Neural cell (in vitro differentiated cells): ENCODE results near the gene CD47. TPM values are rescaled to one million over a fixed set of nuclear protein-coding genes. Genes with fewer than 3 reads are reported as not detected.

ENCODE experiments used
- H2AFZ ChIP-seq: fragments of 200-600, 300-800 bp; sonication (generic), shearing (Covaris generic); 2 replicates; pipeline ENCODE4 v1.6.0; 2014; ENCODE audit warnings: low read depth, mild to moderate bottlenecking, antibody characterized with exemption, low read length, moderate library complexity
- H3F3A ChIP-seq: fragments of 200-600 bp; shearing (Covaris generic); 2 replicates; pipeline ENCODE4 v1.6.1; 2016; ENCODE audit warnings: mild to moderate bottlenecking, moderate library complexity, mixed read lengths, antibody characterized with exemption, low read length; ENCODE audit not compliant: insufficient read depth, poor library complexity, severe bottlenecking
- H3K27ac ChIP-seq: fragments of 200-600, 300-800 bp; sonication (generic), shearing (Covaris generic); 2 replicates; pipeline ENCODE4 v1.5.1; 2014; ENCODE audit warnings: mild to moderate bottlenecking, low read length, moderate library complexity
- H3K27me3 ChIP-seq: fragments of 300-800, 200-600 bp; sonication (generic), shearing (Covaris generic); 2 replicates; pipeline ENCODE4 v1.6.0; 2014; ENCODE audit warnings: mild to moderate bottlenecking, low read depth, low read length, moderate library complexity; ENCODE audit not compliant: insufficient read depth
- H3K36me3 ChIP-seq: fragments of 300-800, 200-600 bp; sonication (generic), shearing (Covaris generic); 2 replicates; pipeline ENCODE4 v1.5.1; 2014; ENCODE audit warnings: mild to moderate bottlenecking, antibody characterized with exemption, low read length, moderate library complexity; ENCODE audit not compliant: insufficient read depth
- H3K4me2 ChIP-seq: fragments of 300-800, 200-600 bp; sonication (generic), shearing (Covaris generic); 2 replicates; pipeline ENCODE4 v1.6.0; 2014; ENCODE audit warnings: mild to moderate bottlenecking, low read length
- H3K4me3 ChIP-seq: fragments of 300-800, 200-600 bp; sonication (generic), shearing (Covaris generic); 2 replicates; pipeline ENCODE4 v1.5.1; 2014; ENCODE audit warnings: mild to moderate bottlenecking, low read length, moderate library complexity
- H3K79me2 ChIP-seq: fragments of 200-600 bp; shearing (Covaris generic); replicated peaks from 2 replicates; pipeline ENCODE4 v1.6.0; 2014; ENCODE audit warnings: mild to moderate bottlenecking, low read length, moderate library complexity; ENCODE audit not compliant: insufficient read depth
- H3K9ac ChIP-seq: fragments of 300-800, 200-600 bp; sonication (generic), shearing (Covaris generic); 2 replicates; pipeline ENCODE4 v1.6.1; 2016; ENCODE audit warnings: mild to moderate bottlenecking, low read length, mixed read lengths
- H3K9me2 ChIP-seq: fragments of 200-600 bp; shearing (Covaris generic); 2 replicates; pipeline ENCODE4 v1.6.1; 2016; ENCODE audit warnings: mild to moderate bottlenecking, low read length, mixed read lengths; ENCODE audit not compliant: insufficient read depth
- H3K9me3 ChIP-seq: fragments of 200-600, 300-800 bp; sonication (generic), shearing (Covaris generic); 2 replicates; pipeline ENCODE4 v1.6.1; 2016; ENCODE audit warnings: mild to moderate bottlenecking, mixed run types, low read length, moderate library complexity, mixed read lengths
- H4K20me1 ChIP-seq: fragments of 200-600 bp; shearing (Covaris generic); 2 replicates; pipeline ENCODE4 v1.6.1; 2016; ENCODE audit warnings: mild to moderate bottlenecking, mixed run types; ENCODE audit not compliant: insufficient read depth
- CTCF ChIP-seq: fragments of 450-650 bp; IDR thresholded peaks from 2 replicates; pipeline ENCODE4 v1.5.1; 2014; ENCODE audit warnings: antibody characterized with exemption, mild to moderate bottlenecking, moderate library complexity; ENCODE audit not compliant: poor library complexity, severe bottlenecking
- EP300 ChIP-seq: fragments of 450-650 bp; conservative IDR thresholded peaks from 2 replicates; pipeline ENCODE4 v1.6.1; 2014; ENCODE audit warnings: antibody characterized with exemption, mild to moderate bottlenecking, moderate library complexity; ENCODE audit not compliant: poor library complexity, severe bottlenecking
- EZH2 ChIP-seq: fragments of 200-600, 300-800 bp; shearing (Covaris generic), sonication (generic); IDR thresholded peaks from 2 replicates; pipeline ENCODE4 v1.6.1; 2014; ENCODE audit warnings: antibody characterized with exemption, low read length, borderline replicate concordance, mild to moderate bottlenecking; ENCODE audit not compliant: insufficient read depth, poor library complexity, severe bottlenecking
- MXI1 ChIP-seq: fragments of 450-650 bp; conservative IDR thresholded peaks from 2 replicates; pipeline ENCODE4 v1.6.1; 2014; ENCODE audit warnings: antibody characterized with exemption, mild to moderate bottlenecking; ENCODE audit not compliant: poor library complexity, severe bottlenecking
- POLR2AphosphoS5 ChIP-seq: IDR thresholded peaks from 2 replicates; pipeline ENCODE4 v1.6.1; 2012
- RAD21 ChIP-seq: fragments of 450-650 bp; conservative IDR thresholded peaks from 2 replicates; pipeline ENCODE4 v1.6.1; 2014; ENCODE audit warnings: antibody characterized with exemption, mild to moderate bottlenecking, moderate library complexity
- REST ChIP-seq: IDR thresholded peaks from 2 replicates; pipeline ENCODE4 v1.6.1; 2012; ENCODE audit warnings: borderline replicate concordance
- SMC3 ChIP-seq: fragments of 450-650 bp; conservative IDR thresholded peaks from 2 replicates; pipeline ENCODE4 v1.6.1; 2014; ENCODE audit warnings: antibody characterized with exemption, mild to moderate bottlenecking, moderate library complexity; ENCODE audit not compliant: poor library complexity
- TAF1 ChIP-seq: IDR thresholded peaks from 2 replicates; pipeline ENCODE4 v1.6.1; 2012; ENCODE audit warnings: low read depth
- polyA plus RNA-seq: library from polyadenylated mRNA; depleted of rRNA; stranded (reverse); fragments of >200 nt; gene quantifications from 2 replicates; pipeline ENCODE4 v1.2.3, GENCODE V29; 2014

CD47 gene
- polyA plus RNA-seq, 1 donor from 2014 or later = 128 TPM

DNA sequence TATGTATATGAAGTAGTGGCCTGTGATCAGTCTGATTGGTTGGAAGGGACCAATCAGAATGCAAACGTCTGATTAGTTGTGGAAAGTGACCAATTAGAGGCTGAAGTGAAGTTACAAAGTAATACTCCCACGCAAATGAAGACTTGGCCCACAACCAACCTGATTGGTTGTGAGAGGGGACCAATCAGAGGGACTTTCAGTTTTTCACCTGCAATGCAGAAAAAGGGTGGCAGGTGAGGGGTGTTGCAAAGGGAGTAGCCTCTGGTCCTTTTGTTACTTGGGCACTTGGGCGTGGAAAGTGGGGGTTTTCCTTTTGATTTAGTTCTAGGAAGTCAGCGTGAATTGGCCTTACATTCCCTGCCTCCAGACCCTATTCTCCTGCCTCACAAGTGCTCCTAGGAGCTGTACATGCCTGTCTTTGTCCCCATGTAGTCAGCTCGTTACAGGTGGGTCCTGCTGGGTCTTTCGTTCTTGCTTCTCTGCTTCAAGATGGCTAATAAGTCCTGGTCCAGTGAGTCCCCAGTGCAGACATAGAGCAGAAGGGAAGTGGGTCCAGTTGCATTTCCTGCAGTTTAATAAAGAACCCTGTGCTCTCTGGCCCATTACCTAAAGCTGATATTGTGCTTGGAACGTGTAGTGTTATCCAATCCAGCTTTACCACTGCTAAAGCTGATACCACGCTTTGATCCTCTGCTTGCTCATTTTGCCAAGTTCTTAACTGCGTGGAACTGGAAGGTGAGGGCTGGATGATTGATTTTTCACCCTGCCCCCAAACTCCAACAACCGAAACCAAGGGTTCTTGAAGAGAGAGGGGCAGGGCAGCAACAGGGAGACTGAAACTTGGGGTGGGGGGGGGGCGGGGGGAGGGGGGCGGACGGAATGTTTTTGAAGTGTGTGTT, 46.0 kb upstream of the CD47 start:
- TF ChIP-seq EP300 (no peak), REST (no peak), SMC3 (no peak)
- H3K36me3 ChIP-seq = no peaks in the 10 kb centered on the region
- H3K4me3 ChIP-seq = no peak overlapping the region
- H3K9me3 ChIP-seq = no peaks in the 10 kb centered on the region
- H2AFZ ChIP-seq = no peak overlapping the region
- H3K79me2 ChIP-seq = no peaks in the 10 kb centered on the region
- H4K20me1 ChIP-seq = no peaks in the 10 kb centered on the region
- no peaks in the 10 kb centered on the region for H3K27me3 ChIP-seq
- H3K9ac ChIP-seq = no peak overlapping the region
- no peak overlapping the region for H3K4me2 ChIP-seq
- H3K27ac ChIP-seq = no peak overlapping the region
- H3K9me2 ChIP-seq = no peaks in the 10 kb centered on the region
- H3F3A ChIP-seq = no peaks in the 10 kb centered on the region

DNA sequence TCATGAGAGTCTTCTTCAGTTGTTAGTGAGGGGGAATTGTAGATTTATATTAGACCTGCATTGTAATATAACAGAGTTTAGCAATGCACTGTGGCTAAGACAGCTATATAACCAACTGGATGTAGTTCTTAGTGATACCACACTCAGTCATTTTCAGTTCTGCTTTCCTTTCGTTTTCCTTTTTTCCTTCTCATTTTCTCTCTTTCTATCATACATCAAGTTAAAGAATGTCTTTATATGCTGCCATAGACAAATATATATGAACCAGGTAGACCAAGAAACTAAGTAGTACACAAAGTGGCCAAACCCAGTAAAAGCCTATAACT, 43.7 kb upstream of the CD47 start:
- Histone ChIP-seq H3K27me3 (no peaks in the 10 kb centered on the region), H2AFZ (no peak overlapping the region), H3F3A (no peaks in the 10 kb centered on the region), H3K27ac (no peak overlapping the region), H3K36me3 (no peaks in the 10 kb centered on the region), H3K9ac (no peak overlapping the region), H3K4me2 (no peak overlapping the region), H3K9me3 (no peaks in the 10 kb centered on the region), H3K79me2 (no peaks in the 10 kb centered on the region), H3K9me2 (no peaks in the 10 kb centered on the region), H3K4me3 (no peak overlapping the region), H4K20me1 (no peaks in the 10 kb centered on the region)
- TF ChIP-seq SMC3 = no peak
- no peak for TF ChIP-seq EZH2
- no peak for TF ChIP-seq REST
- TF ChIP-seq CTCF = no peak
- TF ChIP-seq TAF1 = no peak
- no peak for TF ChIP-seq MXI1
- TF ChIP-seq RAD21 = no peak
- TF ChIP-seq EP300 = no peak
- TF ChIP-seq POLR2AphosphoS5 = no peak
